ENCODE data around the gene SOHLH1.

SOHLH1 gene

DNA sequence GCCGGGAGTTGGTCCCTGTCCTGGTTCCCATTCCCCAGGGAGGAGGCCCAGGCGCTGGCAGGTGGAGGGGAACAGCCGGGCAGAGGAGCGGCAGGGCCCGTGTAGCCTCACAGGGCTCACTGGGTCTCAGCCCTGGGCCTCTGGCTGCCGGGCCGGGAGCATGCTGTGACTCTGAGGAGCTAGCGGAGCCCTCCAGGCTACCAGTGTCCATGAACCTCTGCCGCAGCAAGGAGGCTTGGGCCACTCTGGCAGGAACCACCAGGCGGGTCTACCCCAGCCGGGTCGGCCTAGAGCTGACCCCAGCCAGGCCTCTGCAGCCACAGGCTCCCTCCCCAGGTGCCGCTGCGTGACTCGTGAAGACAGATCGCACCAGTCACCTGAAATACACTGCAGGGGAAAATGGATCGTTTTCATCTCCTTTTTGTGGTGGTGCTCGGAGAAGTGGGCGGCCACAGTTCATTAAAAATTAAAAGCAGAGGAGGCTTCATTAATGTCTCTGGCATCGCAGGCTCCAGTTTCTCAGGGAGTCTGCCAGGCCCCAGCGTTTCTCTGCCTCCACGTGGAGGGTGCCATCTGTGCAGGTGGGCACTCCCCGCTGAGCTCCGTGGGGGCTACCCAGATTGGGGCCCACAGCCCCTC lies 46.5 kb upstream of the SOHLH1 start:
- H4K20me1 ChIP-seq (ENCODE audit: insufficient read depth, low read length), result no peaks in the 10 kb centered on the region
- no peak overlapping the region for H3K27ac ChIP-seq (ENCODE audit: low read length)
- H3K36me3 ChIP-seq (replicated peaks; ENCODE audit: low read depth, low read length), result no peaks in the 10 kb centered on the region

DNA sequence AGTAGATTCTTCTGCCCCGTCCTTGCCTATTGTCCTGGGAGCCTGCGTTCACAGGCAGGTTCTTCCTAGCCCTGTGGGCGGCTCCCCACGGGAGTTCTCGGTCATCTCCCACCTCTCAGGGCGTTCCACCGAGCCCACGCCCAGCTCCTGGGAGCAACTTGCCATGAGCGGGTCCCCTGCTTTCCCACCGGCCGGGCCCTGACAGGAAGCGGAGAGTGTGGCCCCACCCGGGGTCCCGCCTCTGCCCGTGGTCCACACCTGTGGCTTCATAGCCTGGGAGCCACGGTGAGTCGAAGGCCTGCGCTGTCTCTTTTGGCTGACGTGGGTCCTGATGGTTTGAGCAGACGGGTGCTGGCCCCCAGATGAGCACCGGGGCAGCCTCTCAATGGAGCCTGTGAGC lies 45.9 kb upstream of the SOHLH1 start:
- Histone ChIP-seq H3K27ac (ENCODE audit: low read length) (no peak overlapping the region), H3K9me3 (ENCODE audit: insufficient read depth, low read length) (no peaks in the 10 kb centered on the region), H2AFZ (ENCODE audit: low read depth, low read length) (no peak overlapping the region), H3K79me2 (ENCODE audit: low read length) (no peaks in the 10 kb centered on the region), H3K4me1 (ENCODE audit: low read length) (no peaks in the 10 kb centered on the region), H3K4me2 (ENCODE audit: low read length) (no peak overlapping the region), H3K4me3 (ENCODE audit: low read length) (no peak overlapping the region), H3K27me3 (ENCODE audit: low read depth, low read length) (peaks cover 3% of the 10 kb centered on the region; the same call in 1 of the 2 replicates), H3K9ac (ENCODE audit: low read length) (no peak overlapping the region), H3K36me3 (replicated peaks; ENCODE audit: low read depth, low read length) (no peaks in the 10 kb centered on the region), H4K20me1 (ENCODE audit: insufficient read depth, low read length) (no peaks in the 10 kb centered on the region)
- no peak for TF ChIP-seq CTCF (IDR thresholded peaks at IDR 0.05; ENCODE audit: low read depth, low read length)

More for the DNA sequence above, 46.5 kb upstream of the SOHLH1 start:
- TF ChIP-seq CTCF (IDR thresholded peaks at IDR 0.05; ENCODE audit: low read depth, low read length) (no peak), EZH2phosphoT487 (IDR thresholded peaks at IDR 0.05; ENCODE audit: low read depth) (no peak)
- H3K9ac ChIP-seq (ENCODE audit: low read length), result no peak overlapping the region
- H3K4me3 ChIP-seq (ENCODE audit: low read length), result no peak overlapping the region
- H3K4me2 ChIP-seq (ENCODE audit: low read length), result no peak overlapping the region
- no peak overlapping the region for H2AFZ ChIP-seq (ENCODE audit: low read depth, low read length)
- no peaks in the 10 kb centered on the region for H3K9me3 ChIP-seq (ENCODE audit: insufficient read depth, low read length)
- H3K4me1 ChIP-seq (ENCODE audit: low read length), result no peaks in the 10 kb centered on the region
- no peaks in the 10 kb centered on the region for H3K27me3 ChIP-seq (ENCODE audit: low read depth, low read length)
- H3K79me2 ChIP-seq (ENCODE audit: low read length), result no peaks in the 10 kb centered on the region

GRCh38 chr9:135744333-135745070 lies 45.2 kb upstream of the SOHLH1 start:
- H4K20me1 ChIP-seq (ENCODE audit: insufficient read depth, low read length), result no peaks in the 10 kb centered on the region
- no peak overlapping the region for H2AFZ ChIP-seq (ENCODE audit: low read depth, low read length)
- H3K4me1 ChIP-seq (ENCODE audit: low read length), result no peaks in the 10 kb centered on the region
- peaks cover 3% of the 10 kb centered on the region; the same call in 1 of the 2 replicates for H3K27me3 ChIP-seq (ENCODE audit: low read depth, low read length)
- no peak overlapping the region for H3K4me3 ChIP-seq (ENCODE audit: low read length)
- no peaks in the 10 kb centered on the region for H3K36me3 ChIP-seq (replicated peaks; ENCODE audit: low read depth, low read length)
- H3K27ac ChIP-seq (ENCODE audit: low read length), result no peak overlapping the region
- no peaks in the 10 kb centered on the region for H3K79me2 ChIP-seq (ENCODE audit: low read length)
- no peak overlapping the region for H3K4me2 ChIP-seq (ENCODE audit: low read length)
- H3K9ac ChIP-seq (ENCODE audit: low read length), result no peak overlapping the region
- no peak for TF ChIP-seq CTCF (IDR thresholded peaks at IDR 0.05; ENCODE audit: low read depth, low read length)
- H3K9me3 ChIP-seq (ENCODE audit: insufficient read depth, low read length), result no peaks in the 10 kb centered on the region

DNA sequence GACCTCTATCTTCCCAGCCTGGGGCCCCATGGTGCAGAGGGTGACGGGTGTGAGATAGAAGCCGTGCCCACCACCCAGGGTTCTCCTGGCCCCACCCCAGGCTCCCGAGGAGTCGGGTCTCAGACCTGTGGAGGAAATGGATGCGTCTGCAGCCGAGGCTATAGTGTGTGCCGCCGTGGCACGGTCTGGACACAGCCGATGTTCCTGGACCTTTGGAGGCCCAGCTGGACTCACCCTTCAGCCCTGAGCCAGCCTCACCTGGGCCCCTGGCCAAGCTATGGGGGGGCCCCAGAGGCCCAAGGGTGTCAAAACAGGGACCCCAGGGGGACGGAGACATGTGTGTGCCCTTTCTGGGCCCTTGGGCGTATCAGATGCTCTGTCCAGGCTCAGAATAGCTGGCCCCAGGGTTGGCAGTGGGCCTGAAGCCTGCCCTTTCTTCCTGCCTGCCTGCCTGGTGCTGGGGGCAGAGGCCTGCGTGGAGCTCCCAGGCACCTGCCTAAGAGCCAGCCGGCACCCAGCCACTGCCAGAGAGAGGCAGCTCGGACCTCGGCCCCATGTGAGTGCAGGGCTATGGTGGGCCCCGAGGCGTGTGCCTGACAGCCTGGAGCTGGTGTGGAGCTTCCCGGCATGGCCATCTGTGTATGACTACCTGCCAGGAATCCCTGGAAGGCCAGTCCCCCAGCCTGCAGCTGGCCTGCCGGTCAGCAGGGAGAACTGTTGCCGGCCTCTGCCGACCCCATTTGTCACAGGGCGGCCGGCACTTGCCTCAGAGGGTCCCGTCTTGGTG lies 44.5 kb upstream of the SOHLH1 start:
- Histone ChIP-seq H3K4me2 (ENCODE audit: low read length) (no peak overlapping the region), H3K9ac (ENCODE audit: low read length) (no peak overlapping the region), H3K36me3 (replicated peaks; ENCODE audit: low read depth, low read length) (no peaks in the 10 kb centered on the region), H3K27ac (ENCODE audit: low read length) (no peak overlapping the region), H3K4me3 (ENCODE audit: low read length) (no peak overlapping the region), H3K27me3 (ENCODE audit: low read depth, low read length) (peaks cover 3% of the 10 kb centered on the region; the same call in 1 of the 2 replicates), H3K4me1 (ENCODE audit: low read length) (no peaks in the 10 kb centered on the region), H4K20me1 (ENCODE audit: insufficient read depth, low read length) (no peaks in the 10 kb centered on the region), H3K9me3 (ENCODE audit: insufficient read depth, low read length) (no peaks in the 10 kb centered on the region), H3K79me2 (ENCODE audit: low read length) (no peaks in the 10 kb centered on the region), H2AFZ (ENCODE audit: low read depth, low read length) (no peak overlapping the region)
- TF ChIP-seq EZH2phosphoT487 (IDR thresholded peaks at IDR 0.05; ENCODE audit: low read depth) (no peak), CTCF (IDR thresholded peaks at IDR 0.05; ENCODE audit: low read depth, low read length) (no peak)
